Measurements from ENCODE around the gene BOLL. TPM values are rescaled to one million over a fixed set of nuclear protein-coding genes. Genes with fewer than 3 reads are reported as not detected.
"Not testable (repeated sequence)": the region's sequence is repeated elsewhere in the genome, so short reads cannot be mapped to it uniquely, and the experiment has no call there.

BOLL gene
- total RNA-seq, 2 experiments from 2014 or later, result not detected

DNA sequence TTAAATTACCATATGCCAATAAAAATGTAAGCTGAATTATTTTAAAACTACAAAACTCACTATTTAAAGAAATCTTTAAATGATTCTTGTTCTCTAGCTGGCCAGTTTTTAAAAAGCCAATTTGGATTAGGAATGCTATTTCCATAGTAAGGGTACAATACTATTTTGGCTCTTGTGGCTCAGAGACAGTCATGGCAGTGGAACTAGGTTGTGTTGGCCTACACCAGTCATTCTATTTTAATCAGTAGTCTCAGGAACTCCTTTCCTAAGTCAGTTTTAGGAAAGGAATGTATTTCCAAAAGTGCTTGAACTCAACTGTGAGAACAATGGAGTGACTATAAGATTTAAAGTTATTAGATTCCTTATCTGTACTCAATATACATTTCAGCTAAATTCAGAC is 5.9 kb downstream of the BOLL start:
- CTCF ChIA-PET, result interaction anchor here (0.8 to 2.8 kb wide), 4 partner anchors 35 to 279 kb away, joined by 3 to 27 read pairs (median 4); partner anchors contain the start of genes HSPD1, HSPE1 and MARS2
- Mint-ChIP-seq H3K27ac (no peak overlapping the region), H3K4me1 (peaks cover 6% of the 10 kb centered on the region), H3K9me3 (ENCODE audit: low read depth) (no peaks in the 10 kb centered on the region), H3K4me3 (no peak overlapping the region), H3K27me3 (peaks cover 16% of the 10 kb centered on the region), H3K36me3 (no peaks in the 10 kb centered on the region)
- DNase-seq (no peak), ATAC-seq (no peak)

DNA sequence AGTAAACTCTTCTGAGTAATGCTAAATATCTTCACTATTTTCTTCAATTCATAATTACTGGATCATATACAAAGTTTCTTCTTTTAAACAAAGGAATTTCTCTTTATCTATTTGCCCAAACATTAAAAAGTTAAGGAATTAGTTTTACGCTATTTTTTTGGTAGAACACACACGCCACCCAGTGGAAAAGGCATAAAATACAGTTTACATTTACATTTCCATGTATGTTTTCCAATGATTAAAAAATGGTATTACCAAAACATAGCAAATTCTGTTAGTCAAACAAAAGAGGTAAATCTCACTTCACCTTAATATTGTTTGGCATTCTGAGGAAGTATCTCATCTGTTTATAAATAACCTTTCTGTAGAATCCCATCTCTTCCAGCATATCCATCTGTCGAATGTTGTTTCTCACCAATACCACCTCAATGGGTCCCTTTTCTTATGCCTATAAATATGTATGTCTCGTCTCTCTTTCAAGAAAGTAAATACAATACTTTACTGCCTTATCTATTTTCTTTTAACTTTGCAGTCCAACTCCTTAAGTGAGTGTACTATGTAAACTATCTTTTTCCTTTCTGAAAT is 7.2 kb downstream of the BOLL start:
- CTCF ChIA-PET, result interaction anchor here (2.8 kb wide), 1 partner anchor 72 kb away, joined by 27 read pairs; the partner anchor contains the start of gene MARS2
- H3K4me3 Mint-ChIP-seq, result no peak overlapping the region
- H3K27me3 Mint-ChIP-seq, result peaks cover 12% of the 10 kb centered on the region
- DNase-seq (no peak), ATAC-seq (no peak)
- no peak overlapping the region for H3K27ac Mint-ChIP-seq
- peaks cover 6% of the 10 kb centered on the region for H3K4me1 Mint-ChIP-seq
- H3K36me3 Mint-ChIP-seq, result no peaks in the 10 kb centered on the region
- no peaks in the 10 kb centered on the region for H3K9me3 Mint-ChIP-seq (ENCODE audit: low read depth)

DNA sequence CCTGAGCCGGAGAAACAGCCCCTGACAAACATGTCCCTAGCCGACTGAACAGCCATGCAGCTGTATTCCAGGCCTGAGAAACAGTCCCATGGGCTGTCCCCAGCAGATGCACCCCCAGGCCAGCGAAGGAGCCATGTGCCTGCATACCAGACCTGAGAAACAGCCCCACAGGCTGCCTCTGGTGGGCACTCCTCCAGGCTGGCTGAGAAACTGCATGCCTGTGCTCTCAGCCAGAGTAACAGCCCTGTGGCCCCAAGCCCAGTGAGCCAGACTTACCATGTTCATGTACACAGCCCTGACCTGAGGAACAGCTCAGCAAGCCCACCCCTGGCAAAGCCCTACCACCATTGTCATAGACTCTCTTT is 24.8 kb downstream of the BOLL start:
- no peaks in the 10 kb centered on the region for H3K4me1 Mint-ChIP-seq
- ATAC-seq (no peak), DNase-seq (no peak)
- H3K27me3 Mint-ChIP-seq, result peaks cover 44% of the 10 kb centered on the region
- H3K4me3 Mint-ChIP-seq, result no peak overlapping the region
- H3K36me3 Mint-ChIP-seq, result peaks cover 3% of the 10 kb centered on the region
- no peak overlapping the region for H3K27ac Mint-ChIP-seq
- CTCF ChIA-PET, result no interaction called here
- peaks cover 9% of the 10 kb centered on the region for H3K9me3 Mint-ChIP-seq (ENCODE audit: low read depth)

DNA sequence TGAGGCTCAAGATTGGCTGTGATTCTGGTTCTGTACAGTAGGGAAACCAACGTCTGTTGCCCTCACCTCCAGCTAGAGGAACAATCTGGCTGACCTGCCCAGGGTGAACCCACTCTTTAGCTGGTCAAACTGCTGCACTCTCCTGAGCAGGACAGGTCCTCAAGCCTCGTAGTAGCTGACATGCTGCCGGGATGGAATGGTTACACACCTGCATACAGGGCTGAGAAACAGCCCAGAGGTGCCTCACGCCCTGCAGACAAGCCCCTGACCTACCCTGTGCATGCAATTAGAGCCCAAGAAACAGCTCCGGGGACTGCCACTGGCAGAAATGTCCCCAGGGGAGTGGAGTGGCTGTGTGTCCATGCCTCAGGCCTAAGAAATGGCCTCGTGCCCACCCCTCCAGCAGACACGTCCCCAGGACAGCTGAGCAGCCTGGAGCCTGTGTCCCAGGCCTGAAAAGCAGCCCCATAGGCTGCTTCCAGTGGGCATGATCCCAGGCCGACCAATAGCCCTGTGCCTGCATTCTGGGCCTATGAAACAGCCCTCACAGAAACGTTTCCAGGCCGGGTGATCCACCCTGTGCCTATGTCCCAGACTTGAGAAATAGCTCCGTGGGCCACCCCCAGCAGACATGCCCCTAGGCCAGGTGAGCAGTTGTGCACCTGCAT is 25.4 kb downstream of the BOLL start:
- CTCF ChIA-PET, result no interaction called here
- H3K36me3 Mint-ChIP-seq, result peaks cover 3% of the 10 kb centered on the region
- H3K27me3 Mint-ChIP-seq, result peaks cover 43% of the 10 kb centered on the region
- no peaks in the 10 kb centered on the region for H3K4me1 Mint-ChIP-seq
- DNase-seq (no peak), ATAC-seq (no peak)
- H3K27ac Mint-ChIP-seq, result no peak overlapping the region
- no peak overlapping the region for H3K4me3 Mint-ChIP-seq
- H3K9me3 Mint-ChIP-seq (ENCODE audit: low read depth), result peaks cover 9% of the 10 kb centered on the region

DNA sequence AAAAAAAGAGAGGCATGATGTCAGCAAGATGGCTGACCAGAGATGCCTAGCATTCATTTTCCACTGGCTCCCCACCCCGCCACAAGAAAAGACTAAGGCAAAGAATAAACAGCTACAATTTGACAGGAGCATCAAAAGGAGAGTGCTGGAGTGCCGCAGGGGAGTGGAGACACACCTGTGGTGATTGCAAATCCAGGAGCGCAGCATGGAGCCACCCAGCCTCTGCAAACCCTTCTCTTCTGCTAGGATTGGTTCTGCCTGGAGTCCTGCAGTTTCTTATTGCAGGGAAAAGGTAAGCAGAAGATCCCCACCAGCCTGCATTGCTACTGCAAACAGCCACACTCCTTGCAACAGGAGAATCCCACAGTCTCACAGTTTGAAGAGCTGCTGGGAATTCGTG is 26.1 kb downstream of the BOLL start:
- peaks cover 40% of the 10 kb centered on the region for H3K27me3 Mint-ChIP-seq
- ATAC-seq, result no peak
- peaks cover 9% of the 10 kb centered on the region for H3K9me3 Mint-ChIP-seq (ENCODE audit: low read depth)

DNA sequence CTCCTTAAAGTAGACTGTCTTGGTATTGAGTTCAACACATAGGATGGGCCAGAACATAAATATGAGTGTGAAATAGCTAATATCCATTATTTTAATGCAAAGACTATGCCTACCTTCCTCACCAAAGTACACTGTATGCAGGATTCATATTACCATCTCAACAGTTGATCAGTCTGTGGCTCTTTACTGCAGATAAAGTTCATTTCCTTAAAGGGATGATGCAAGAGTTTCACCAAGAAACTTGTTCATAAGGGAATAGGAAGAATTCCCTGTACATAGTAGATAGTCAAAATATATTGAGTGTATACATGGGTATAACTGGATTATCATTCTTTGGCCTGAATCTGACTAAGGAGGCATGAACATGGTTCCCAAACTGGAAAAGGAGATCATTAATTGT is 44.9 kb downstream of the BOLL start:
- no peaks in the 10 kb centered on the region for H3K36me3 Mint-ChIP-seq
- CTCF ChIA-PET, result no interaction called here
- H3K27ac Mint-ChIP-seq, result no peak overlapping the region
- H3K27me3 Mint-ChIP-seq, result peaks cover 13% of the 10 kb centered on the region
- ATAC-seq, result no peak
- no peak overlapping the region for H3K4me3 Mint-ChIP-seq
- H3K4me1 Mint-ChIP-seq, result no peaks in the 10 kb centered on the region
- no peaks in the 10 kb centered on the region for H3K9me3 Mint-ChIP-seq (ENCODE audit: low read depth)
- DNase-seq, result no peak

More for the DNA sequence above, 26.1 kb downstream of the BOLL start:
- peaks cover 3% of the 10 kb centered on the region for H3K36me3 Mint-ChIP-seq
- no peaks in the 10 kb centered on the region for H3K4me1 Mint-ChIP-seq
- CTCF ChIA-PET, result no interaction called here
- H3K4me3 Mint-ChIP-seq, result no peak overlapping the region
- DNase-seq, result no peak
- H3K27ac Mint-ChIP-seq, result no peak overlapping the region

DNA sequence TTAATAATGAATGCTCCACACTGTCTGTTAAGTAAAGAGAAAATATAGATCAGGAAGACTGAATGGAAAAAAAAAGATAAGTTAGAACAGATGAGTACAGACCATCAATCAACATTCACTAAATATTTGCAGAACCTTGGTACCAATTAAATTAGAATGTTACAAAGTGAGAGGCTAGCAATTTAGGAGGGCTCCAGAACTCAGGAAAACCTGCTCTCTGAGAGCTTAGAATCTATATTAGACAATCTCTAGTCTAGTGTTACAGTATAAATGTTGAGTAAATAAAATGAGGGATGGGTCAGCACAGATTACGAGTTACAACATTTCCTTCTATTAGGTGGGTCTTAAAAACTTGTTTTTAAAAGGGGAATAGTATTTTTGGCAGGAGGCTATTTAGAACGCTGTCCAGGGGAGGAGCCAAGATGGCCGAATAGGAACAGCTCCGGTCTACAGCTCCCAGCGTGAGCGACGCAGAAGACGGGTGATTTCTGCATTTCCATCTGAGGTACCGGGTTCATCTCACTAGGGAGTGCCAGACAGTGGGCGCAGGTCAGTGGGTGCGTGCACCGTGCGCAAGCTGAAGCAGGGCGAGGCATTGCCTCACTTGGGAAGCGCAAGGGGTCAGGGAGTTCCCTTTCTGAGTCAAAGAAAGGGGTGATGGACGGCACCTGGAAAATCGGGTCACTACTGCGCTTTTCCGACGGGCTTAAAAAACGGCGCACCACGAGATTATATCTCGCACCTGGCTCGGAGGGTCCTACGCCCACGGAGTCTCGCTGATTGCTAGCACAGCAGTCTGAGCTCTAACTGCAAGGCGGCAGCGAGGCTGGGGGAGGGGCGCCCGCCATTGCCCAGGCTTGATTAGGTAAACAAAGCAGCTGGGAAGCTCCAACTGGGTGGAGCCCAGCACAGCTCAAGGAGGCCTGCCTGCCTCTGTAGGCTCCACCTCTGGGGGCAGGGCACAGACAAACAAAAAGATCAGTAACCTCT is 56.3 kb downstream of the BOLL start:
- H3K27me3 Mint-ChIP-seq; CTCF ChIA-PET; H3K9me3 Mint-ChIP-seq (ENCODE audit: low read depth); H3K4me1 Mint-ChIP-seq; DNase-seq; H3K27ac Mint-ChIP-seq; H3K36me3 Mint-ChIP-seq; ATAC-seq; H3K4me3 Mint-ChIP-seq: not testable (repeated sequence)

DNA sequence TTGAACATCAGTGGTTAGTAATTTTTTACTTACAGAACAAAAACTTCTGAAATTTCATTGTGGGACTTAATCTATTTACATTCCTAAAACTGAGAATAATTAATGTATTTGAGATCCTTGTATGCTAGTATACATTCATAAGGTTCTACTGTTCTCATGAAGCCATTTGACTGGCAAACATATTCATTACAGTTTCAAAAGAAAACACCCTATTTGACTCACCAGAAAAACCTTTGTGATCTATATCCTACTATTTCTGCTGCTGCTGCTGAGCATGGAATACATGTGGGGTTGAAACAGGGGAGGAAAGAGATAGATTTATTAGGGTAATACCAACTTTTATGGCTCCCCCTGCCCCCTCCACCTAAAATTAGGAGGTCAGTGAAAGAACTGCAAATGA is 58.1 kb downstream of the BOLL start:
- DNase-seq, result no peak
- ATAC-seq, result no peak
- no peaks in the 10 kb centered on the region for H3K36me3 Mint-ChIP-seq
- no peaks in the 10 kb centered on the region for H3K9me3 Mint-ChIP-seq (ENCODE audit: low read depth)
- CTCF ChIA-PET, result interaction anchor here (0.7 kb wide), 1 partner anchor 1845 kb away, joined by 3 read pairs; no protein-coding TSS in a partner anchor
- peaks cover 2% of the 10 kb centered on the region for H3K27me3 Mint-ChIP-seq
- H3K4me1 Mint-ChIP-seq, result no peaks in the 10 kb centered on the region
- H3K27ac Mint-ChIP-seq, result no peak overlapping the region
- H3K4me3 Mint-ChIP-seq, result no peak overlapping the region

DNA sequence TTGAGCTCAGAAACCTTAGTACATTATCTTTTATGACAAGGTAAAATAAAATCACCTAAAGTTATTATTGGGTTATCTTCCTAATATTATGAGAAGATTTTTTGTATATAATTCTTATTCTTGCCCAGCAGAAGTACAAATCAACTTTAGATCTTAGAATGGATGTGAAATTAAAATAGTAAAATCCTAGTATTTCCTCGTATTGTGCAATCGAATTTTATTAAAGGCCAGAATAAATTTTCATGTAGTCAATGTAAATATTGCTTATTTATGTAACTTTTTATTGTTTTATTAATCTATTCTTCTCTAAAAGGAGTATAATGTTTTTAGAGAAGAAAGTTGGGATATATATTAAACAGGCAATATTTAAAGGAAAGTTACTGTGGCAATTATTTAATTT is 67.3 kb downstream of the BOLL start:
- H3K4me1 Mint-ChIP-seq, result peaks cover 8% of the 10 kb centered on the region
- H3K4me3 Mint-ChIP-seq, result no peak overlapping the region
- no peaks in the 10 kb centered on the region for H3K9me3 Mint-ChIP-seq (ENCODE audit: low read depth)
- DNase-seq (no peak), ATAC-seq (no peak)
- no peaks in the 10 kb centered on the region for H3K27me3 Mint-ChIP-seq
- H3K36me3 Mint-ChIP-seq, result peaks cover 4% of the 10 kb centered on the region
- no peak overlapping the region for H3K27ac Mint-ChIP-seq
- CTCF ChIA-PET, result interaction anchor here (0.7 to 1.3 kb wide), 2 partner anchors 10 to 11 kb away, joined by 3 to 4 read pairs; no protein-coding TSS in a partner anchor

DNA sequence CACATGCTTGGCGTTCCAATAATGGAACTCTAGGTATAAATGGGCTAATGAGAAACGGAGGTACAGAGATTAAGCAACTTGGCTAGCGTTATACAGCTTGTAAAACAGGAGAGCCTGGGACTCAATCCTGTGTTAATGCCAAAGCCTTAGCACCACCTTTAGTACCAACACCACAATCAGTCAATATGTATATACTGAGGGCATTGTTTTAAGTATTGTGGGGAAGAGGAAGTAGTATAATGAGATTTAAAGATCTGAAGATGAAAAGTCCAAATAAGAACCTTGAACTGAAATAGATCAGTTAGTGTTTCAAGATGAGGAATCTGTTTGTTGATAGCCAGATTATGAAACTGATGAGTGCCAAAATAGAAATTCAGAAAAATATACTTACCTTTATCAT is 71.8 kb downstream of the BOLL start:
- ATAC-seq, result no peak
- H3K36me3 Mint-ChIP-seq, result peaks cover 31% of the 10 kb centered on the region
- CTCF ChIA-PET, result no interaction called here

DNA sequence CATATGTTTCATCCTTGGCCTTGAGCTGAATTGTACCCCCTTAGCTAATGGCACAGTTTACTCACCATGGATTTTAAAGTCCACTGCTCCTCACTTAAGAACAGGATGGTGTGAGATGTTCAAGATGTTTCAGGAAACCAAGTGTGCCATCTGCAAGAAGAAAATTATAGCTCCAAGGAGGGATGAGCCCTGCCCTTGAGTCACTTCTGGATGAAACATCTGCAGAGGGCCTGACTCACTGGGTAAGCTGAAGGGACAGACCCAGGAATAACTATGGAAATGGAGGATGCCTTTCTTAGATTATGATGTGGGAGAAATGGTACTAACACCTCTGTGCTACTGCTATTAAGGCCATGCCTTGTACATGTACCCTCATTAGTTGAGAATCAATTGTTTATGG is 73.5 kb downstream of the BOLL start:
- H3K27ac Mint-ChIP-seq, result no peak overlapping the region
- H3K4me3 Mint-ChIP-seq, result no peak overlapping the region
- no peaks in the 10 kb centered on the region for H3K9me3 Mint-ChIP-seq (ENCODE audit: low read depth)
- H3K36me3 Mint-ChIP-seq, result peaks cover 32% of the 10 kb centered on the region
- DNase-seq (no peak), ATAC-seq (no peak)
- peaks cover 54% of the 10 kb centered on the region for H3K4me1 Mint-ChIP-seq
- no peaks in the 10 kb centered on the region for H3K27me3 Mint-ChIP-seq
- CTCF ChIA-PET, result no interaction called here

More for the DNA sequence above, 71.8 kb downstream of the BOLL start:
- peaks cover 42% of the 10 kb centered on the region for H3K4me1 Mint-ChIP-seq
- DNase-seq, result no peak
- H3K4me3 Mint-ChIP-seq, result no peak overlapping the region
- no peaks in the 10 kb centered on the region for H3K27me3 Mint-ChIP-seq
- H3K27ac Mint-ChIP-seq, result no peak overlapping the region
- no peaks in the 10 kb centered on the region for H3K9me3 Mint-ChIP-seq (ENCODE audit: low read depth)

DNA sequence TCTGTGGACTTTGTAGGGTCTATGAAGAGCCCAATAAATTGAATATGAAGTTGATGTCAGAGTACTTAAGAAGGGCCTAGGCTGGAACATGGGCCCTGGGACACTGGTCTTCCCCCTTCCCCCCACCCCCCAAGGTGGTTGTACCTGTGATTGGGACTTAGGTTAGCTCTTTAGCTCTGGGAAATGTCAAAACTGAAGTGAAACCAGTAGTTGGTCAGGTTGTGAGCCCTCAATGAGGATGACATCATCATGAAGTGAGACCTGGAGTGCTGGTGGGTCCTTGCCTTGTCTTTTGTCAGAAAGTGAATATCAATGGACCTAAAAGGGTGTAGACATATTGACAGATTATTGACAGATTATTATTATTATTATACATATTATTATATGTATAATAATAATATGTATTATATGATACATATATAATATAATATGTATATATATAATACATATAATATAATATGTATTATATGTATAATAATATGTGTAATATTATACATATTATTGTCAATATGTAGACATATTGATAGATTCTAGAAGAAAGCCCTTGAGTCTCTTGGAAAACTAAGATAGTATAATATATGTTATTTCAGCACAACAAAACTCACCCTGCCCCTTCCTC is 74.6 kb downstream of the BOLL start:
- CTCF ChIA-PET, result no interaction called here
- peaks cover 33% of the 10 kb centered on the region for H3K36me3 Mint-ChIP-seq
- H3K4me1 Mint-ChIP-seq, result peaks cover 56% of the 10 kb centered on the region
- H3K9me3 Mint-ChIP-seq (ENCODE audit: low read depth), result no peaks in the 10 kb centered on the region
- no peak overlapping the region for H3K4me3 Mint-ChIP-seq
- ATAC-seq, result peak; percentile 38
- H3K27me3 Mint-ChIP-seq, result no peaks in the 10 kb centered on the region
- H3K27ac Mint-ChIP-seq, result no peak overlapping the region
- DNase-seq, result peak; percentile 56

DNA sequence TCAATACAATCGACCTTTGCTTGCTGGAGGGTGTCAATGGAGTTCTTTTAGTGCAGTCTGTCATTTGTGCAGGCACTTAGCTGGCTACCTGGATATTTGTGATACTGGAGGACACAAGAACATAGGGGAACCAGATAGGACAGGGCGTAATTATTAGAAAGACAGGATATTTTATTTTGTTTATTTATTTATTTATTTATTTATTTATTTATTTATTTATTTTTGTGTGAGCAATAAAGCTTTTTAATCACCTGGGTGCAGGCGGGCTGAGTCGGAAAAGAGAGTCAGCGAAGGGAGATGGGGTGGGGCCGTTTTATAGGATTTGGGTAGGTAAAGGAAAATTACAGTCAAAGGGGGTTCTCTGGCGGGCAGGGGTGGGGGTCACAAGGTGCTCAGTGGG is 76.0 kb downstream of the BOLL start:
- ATAC-seq; H3K27me3 Mint-ChIP-seq; H3K4me3 Mint-ChIP-seq; H3K27ac Mint-ChIP-seq; DNase-seq; CTCF ChIA-PET; H3K9me3 Mint-ChIP-seq (ENCODE audit: low read depth): not testable (repeated sequence)
- Mint-ChIP-seq H3K36me3 (peaks cover 34% of the 10 kb centered on the region), H3K4me1 (peaks cover 59% of the 10 kb centered on the region)
